LoVo (cell line): ENCODE data around the gene GPX2.

Experiments
- DNase-seq: peaks from one replicate; pipeline ENCODE4 v3.0.0-alpha.2; 2016; ENCODE audit warnings: low spot score

GPX2 gene

DNA sequence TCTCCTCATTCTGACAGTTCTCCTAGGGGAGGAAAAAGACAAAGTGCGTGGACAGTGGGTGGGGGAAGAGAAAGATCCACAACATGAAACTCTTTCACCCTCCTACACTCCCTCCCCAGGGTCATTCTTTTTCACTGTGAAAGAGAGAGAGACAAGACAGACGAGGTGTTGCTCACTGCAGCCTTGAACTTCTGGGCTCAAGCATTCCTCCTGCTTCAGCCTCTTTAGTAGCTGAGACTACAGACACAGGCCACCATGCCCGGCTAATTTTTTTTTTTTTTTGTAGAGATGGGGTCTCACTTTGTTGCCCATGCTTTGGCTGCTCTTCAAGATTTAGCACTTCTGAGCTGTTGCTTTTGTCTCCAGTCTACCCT, 2.7 kb downstream of the GPX2 start:
- DNase-seq: no peak

DNA sequence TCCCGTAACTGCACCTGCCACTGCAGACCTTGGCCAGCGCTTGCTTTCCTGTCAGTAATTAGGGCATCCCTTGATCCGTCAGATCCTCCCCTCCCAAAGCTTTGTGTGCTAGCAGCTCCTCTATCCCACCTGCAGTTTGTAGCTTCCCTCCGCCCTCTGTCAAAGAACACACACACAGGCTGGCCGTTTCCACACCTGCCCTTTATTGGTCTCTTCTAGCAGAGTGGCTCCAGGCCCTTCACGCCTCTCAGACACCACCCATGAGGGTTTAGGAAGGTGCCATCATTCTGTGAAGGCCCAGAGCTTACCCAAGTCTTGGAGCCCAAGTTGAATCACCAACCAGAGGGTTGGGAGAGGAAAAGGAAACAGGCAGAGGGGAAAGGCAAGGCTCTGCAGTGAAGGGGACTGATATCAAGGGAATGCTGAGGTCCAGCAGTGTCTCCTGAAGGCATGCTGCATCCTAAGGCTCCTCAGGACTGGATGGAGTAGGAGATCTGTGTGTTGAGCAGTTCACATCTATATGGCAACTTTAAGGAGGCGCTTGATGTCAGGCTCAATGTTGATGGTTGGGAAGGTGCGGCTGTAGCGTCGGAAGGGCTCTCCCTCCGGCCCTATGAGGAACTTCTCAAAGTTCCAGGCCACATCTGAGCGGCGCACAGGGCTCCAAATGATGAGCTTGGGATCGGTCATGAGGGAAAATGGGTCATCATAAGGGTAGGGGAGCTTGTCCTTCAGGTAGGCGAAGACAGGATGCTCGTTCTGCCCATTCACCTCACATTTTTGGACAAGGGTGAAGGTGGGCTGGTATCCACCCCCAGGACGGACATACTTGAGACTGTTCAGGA, 3.4 kb downstream of the GPX2 start:
- DNase-seq: no peak

DNA sequence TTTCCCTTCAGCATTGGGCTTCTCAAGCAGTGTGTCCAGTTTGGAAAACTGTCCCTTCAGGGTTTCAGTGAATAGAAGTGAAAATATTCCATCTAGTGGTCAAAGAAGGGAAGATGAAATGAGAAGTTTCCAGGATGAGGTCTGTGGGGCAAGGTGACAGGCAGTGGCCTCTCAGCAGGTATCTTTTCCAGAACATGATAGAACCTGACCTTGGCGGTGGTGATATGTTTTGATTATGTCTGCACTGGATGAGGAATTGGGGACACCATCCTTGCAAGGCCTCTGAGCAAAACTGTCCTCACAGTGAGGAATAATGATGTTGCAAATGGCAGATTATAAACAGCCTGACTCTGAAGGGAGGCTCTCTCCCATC, 4.7 kb downstream of the GPX2 start:
- no peak for DNase-seq

DNA sequence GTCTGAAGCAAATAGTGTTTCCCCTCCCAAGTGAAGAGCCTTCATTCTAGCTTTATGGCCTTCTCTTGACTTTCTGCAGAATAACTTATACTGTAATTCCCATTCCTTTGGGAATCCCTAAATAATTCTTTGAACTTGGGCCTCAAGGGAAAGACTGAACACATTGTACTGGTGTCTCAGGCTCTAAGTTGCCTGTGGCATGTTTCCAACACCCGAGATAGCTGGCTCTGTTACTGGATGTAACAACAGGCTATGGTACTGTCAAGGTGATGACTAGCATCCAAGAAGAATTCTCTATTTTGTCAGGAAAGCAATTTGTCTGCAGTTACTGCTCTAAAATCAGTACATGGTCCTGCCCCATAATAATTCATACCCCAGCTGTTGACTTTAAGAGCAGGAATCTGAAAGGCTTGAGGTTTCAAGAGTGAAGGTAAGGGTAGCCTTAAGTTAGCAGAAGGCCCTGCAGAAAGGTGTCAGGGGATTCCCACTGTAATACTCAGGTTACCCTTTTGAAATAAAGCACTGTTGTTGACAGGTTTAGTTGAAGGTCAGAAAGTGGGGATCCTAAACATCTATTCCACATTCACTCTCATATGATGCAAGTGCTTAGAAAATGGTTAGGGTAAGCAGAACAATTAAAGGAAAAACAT, 5.2 kb downstream of the GPX2 start:
- no peak for DNase-seq

GRCh38 chr14:64935508-64935907, 7.0 kb downstream of the GPX2 start:
- no peak for DNase-seq

GRCh38 chr14:64934338-64934929, 8.1 kb downstream of the GPX2 start:
- DNase-seq: no peak

DNA sequence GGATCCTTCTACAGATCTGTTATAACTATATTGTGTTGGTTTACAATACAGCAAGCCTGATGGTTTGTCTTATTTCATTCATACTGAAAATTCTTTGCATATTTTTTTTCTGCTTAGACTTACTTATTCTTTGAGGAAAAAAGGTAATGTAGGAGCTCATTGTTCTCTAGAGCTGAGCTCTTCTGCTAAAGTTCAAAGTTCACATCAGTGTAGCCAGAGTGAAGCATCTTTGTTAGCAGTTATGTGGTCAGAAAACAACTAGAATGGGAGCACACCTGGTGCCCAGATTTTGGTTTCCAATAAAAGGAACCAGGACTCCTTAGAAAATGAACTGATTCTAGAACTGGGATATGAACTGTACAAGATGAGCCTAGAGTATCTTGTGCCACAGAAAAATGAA, 10.3 kb downstream of the GPX2 start:
- no peak for DNase-seq

DNA sequence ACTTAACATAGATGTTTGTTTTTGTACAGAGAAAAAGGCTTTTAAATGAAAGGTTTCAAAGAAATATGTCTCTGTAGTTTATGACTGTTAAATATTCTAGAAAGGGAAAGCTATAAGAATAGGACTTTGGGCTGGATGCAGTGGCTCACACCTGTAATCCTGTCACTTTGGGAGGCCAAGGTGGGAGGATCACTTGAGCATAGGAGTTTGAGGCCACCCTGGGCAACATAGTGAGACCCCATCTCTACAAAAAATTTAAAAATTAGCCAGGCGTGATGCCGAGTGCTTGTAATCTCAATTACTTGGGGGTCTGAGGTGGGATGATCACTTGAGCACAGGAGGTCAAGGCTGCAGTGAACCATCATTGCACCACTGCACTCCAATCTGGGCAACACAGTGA, 11.4 kb downstream of the GPX2 start:
- DNase-seq: no peak

DNA sequence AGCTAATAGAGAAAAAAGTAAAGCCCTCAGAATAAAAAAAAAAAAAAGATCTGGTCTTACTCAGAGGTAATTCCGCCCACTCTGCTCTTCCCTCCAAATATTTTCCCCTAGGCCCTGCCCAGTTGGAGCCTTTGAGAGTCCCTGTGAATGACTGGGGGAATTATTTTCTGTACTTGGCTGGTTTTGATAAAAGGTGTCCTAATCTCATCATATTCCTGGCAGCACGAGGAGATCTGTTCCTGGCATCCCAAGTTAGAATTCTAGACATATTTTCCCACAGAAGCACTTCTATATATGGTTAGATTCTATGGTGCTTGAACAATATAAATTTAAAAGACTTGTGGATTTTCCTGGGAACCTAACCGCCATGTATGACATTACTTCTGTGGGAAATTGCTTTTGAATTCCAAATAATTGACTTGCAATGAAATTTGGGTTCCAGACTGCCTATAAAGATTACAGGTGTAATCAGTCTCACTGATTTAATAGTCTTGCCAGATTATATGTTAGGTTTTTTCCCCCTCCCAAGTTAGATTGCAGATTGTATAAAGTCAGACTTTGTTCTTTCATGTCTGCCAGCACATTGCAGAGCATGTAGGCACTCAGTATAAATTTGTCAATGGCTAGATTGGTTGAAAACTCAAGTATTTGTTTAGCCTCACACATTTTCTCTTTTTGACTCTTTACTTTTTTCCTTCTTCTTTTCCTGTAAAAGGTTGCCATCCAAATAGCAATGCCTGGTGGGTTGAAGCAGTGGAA, 12.3 kb downstream of the GPX2 start:
- no peak for DNase-seq

- no peak for DNase-seq
These were observed 13.6 kb downstream of the GPX2 start for GRCh38 chr14:64929014-64929359.

DNA sequence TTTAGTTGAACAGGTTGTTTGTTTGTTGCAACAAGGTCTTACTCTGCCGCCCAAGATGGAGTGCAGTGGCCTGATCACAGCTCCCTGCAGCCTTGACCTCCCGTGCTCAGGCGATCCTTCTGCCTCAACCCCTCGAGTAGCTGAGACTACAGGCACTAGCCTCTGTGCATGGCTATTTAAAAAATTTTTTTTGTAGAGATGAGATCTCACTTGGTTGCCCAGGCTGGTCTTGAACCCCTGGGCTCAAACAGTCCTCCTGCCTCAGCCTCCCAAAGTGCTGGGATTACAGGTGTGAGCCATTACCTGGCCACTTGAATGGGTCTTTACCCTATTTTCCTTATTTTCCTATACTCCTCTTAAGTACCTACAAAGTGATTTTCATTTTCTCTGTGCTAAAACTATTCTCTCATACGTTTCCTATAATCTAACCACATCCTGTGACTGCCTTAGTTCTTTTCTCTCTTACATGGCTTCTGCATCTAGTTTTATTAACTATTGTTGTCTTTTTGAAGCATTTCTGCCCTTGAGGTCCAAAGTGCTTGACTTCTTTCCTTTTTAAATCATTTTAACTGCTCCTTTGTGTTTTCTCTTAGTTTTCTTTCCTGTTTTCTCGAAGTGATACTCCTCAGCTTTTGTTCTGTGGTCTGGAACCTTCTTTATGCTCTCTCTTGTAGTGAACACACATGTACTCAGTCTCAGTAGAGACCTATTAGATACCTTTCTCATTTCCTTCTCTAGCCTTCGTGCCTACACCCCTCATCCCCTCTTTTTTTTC, 14.1 kb downstream of the GPX2 start:
- no peak for DNase-seq

GRCh38 chr14:64927031-64927430, 15.5 kb downstream of the GPX2 start:
- no peak for DNase-seq

DNA sequence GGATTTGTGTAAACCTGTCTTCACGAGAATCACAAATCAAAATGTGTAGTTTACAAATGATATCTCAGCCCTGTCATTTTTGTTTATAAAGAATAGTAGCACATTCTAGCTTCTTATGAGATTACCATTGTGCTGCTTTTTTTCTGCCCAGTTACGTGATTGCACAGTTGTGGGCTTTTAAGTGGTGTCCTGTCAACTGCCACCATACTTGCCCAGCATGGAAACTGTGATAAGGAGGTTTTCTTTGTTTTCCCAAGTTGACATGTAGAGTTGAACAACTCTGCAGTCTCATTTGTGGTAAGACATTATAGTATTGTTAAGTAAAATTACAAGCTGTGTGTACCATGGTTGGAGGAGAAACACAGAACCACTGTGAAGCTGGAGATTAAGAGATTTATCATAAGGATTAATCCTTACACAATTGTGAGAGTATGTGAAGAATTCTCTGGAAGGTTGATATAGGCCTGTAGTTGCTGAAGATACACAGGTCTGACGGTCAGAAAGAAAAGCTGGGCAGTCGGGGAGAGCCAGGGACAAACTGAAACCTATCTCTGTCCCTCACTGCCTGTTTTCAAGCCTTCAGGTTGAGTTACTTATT, 16.0 kb downstream of the GPX2 start:
- no peak for DNase-seq

- no peak for DNase-seq
These were observed 19.5 kb downstream of the GPX2 start for GRCh38 chr14:64923015-64923414.

DNA sequence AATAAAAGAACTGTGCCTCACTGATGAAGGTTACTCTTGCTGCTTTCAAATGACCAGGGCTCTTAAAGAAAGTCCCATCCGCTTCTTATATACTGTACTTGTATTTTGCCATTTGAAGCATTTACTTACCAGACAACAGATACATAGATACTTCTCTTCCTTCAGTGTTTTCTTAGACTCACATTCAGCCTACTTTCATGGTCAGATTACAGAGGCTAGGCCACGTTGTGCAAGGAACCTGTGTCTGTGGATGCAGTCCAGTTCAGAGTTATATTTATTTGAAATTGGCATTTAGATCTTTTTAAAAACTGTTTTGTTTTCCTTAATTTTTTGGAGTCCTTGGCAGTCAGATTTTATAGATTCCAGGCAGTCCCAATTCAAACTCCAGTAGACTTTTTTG, 22.1 kb downstream of the GPX2 start:
- DNase-seq: no peak

DNA sequence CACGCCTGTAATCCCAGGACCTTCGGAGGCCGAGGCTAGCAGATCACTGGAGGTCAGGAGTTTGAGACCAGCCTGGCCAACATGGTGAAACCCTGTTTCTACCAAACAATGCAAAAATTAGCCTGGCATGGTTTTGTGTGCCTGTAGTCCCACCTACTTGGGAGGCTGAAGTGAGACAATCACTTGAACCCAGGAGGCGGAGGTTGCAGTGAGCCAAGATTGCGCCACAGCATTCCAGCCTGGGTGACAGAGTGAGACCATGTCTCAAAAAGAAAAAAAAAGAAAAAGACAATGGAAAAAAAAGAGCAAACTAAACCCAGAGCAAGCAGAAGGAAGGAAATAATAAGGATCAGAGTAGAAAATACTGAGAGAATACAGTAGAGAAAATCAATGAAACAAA, 22.9 kb downstream of the GPX2 start:
- DNase-seq: no peak

GRCh38 chr14:64919215-64919614, 23.3 kb downstream of the GPX2 start:
- DNase-seq: no peak

- DNase-seq: no peak
These were observed 24.3 kb downstream of the GPX2 start for GRCh38 chr14:64918216-64918615.

GRCh38 chr14:64915797-64916196, 26.7 kb downstream of the GPX2 start:
- no peak for DNase-seq

DNA sequence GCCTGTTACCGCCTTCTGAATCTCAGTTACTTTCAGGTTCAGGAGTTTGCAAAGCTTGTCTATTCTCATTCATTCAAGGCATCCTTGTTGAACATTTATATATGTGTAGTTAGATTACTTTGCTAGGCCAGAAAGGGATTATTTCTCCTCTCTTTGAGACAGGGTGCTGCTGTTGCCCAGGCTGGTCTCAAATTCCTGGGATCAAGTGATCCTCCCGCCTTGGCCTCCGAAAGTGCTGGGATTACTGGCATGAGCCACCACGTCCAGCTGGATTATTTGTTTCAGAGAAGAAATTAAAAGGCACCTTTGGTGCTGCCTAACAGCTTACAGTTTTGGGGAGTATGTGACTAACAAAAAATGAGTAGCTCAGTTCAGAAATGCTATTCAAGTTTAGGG, 27.5 kb downstream of the GPX2 start:
- DNase-seq: no peak

- DNase-seq: peak; percentile 99
These were observed 28.1 kb downstream of the GPX2 start, which contains the start of gene CHURC1 for GRCh38 chr14:64914237-64915028. Gene CHURC1, plus strand, starts transcription at chr14:64914455. Its CDS starts 41 bp downstream, at chr14:64914496.
